SKM-1 (cell line): ENCODE results near the gene FILIP1.
"Not testable (repeated sequence)": the region's sequence is repeated elsewhere in the genome, so short reads cannot be mapped to it uniquely, and the experiment has no call there.

Experiments used
- DNase-seq: peaks from one replicate; lab custom pipeline; 2025; ENCODE audit not compliant: unreplicated experiment; lab: John Stamatoyannopoulos, UW

Gene FILIP1

DNA sequence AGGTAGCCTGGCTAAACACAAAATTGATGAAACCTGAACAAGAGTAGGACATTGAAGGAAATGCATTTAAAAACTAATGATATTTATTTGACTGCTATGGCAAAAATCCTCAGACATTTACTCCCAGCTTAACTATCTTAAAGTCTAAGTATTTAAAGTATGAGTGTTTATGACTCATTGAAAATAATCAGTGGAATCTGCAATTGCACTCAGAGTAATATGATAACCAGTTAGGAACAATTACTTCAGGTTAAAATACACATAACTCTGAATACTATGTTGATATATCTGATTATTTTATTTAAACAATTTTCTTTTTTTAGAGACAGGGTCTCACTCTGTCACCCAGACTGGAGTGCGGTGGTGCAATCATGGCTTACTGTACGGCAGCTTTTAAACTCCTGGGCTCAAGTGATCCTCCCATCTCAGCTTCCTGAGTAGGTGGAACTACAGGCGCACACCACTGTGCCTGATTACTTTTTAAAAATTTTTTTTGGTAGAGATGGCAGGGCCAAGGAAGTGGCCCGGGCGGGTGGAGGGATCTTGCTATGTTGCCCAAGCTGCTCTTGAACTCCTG lies 43.9 kb downstream of the FILIP1 start:
- DNase-seq = no peak

GRCh38 chr6:75446241-75446880 lies 47.2 kb downstream of the FILIP1 start:
- no peak for DNase-seq

DNA sequence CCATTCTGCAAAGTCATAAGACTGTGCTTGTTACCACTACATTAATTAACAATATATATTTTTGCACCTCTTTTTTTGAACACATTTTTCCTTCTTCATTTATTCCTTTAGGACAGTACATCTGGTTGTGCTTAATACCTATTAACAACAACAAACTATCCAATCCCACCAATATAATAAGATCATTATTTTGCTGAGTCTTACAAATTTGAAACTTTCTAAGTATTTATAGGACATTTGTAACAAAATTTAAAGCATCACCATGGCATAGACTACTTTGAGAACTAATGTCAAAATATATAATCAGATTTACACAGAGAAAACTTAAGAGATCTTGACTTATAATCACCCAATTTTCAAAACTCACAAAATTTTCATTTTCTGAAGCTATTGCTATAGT lies 47.9 kb downstream of the FILIP1 start:
- no peak for DNase-seq

DNA sequence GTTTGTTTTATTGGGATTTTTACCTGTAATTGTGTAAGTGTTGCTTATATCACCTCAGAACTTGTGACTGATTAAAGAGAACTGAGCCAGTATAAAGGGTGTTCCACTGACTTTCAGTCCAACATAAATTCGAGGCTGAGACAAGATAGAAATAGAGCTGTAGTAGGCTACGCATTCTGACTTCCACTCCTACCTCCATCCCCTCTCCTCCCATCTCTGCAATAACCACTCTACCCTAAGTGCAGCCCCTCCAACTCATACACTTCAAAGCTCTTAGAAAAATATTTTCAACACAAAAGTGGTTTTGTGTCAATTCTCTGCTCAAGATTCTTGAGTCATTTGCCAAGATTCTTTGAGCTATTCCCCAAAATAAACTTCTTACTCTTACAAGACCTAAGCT lies 48.7 kb downstream of the FILIP1 start:
- no peak for DNase-seq

GRCh38 chr6:75441883-75442282 lies 51.7 kb downstream of the FILIP1 start:
- DNase-seq = not testable (repeated sequence)

DNA sequence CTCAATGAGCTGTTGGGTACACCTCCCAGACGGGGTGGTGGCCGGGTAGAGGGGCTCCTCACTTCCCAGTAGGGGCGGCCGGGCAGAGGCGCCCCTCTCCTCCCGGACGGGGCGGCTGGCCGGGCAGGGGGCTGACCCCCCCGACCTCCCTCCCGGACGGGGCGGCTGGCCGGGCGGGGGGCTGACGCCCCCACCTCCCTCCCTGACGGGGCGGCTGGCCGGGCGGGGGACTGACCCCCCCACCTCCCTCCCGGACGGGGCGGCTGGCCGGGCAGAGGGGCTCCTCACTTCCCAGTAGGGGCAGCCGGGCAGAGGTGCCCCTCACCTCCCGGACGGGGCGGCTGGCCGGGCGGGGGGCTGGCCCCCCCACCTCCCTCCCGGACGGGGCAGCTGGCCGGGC lies 52.1 kb downstream of the FILIP1 start:
- not testable (repeated sequence) for DNase-seq

- DNase-seq = no peak
These were observed 55.0 kb downstream of the FILIP1 start for GRCh38 chr6:75438442-75439116.

DNA sequence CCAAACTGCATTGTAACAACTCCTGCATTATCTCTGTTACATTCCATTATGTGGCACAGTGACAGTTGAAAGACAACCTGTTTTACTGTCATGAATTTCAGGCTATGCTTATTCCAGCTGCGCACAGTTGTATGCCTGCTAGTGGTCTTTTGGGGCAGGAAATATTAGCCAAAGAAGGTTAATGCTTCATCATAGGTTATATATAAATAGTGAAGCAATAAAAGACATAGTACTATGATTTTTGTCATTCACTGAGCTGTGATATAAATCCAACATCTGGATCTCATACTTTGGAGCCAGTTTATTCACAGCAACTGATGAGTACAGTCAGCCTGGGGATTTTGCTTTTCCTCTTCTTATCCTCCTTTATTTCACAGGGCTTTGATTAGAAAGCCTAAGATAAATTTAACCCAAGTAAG lies 55.6 kb downstream of the FILIP1 start:
- no peak for DNase-seq

- DNase-seq = no peak
These were observed 56.1 kb downstream of the FILIP1 start for GRCh38 chr6:75437421-75437891.

GRCh38 chr6:75436869-75437268 lies 56.7 kb downstream of the FILIP1 start:
- DNase-seq = no peak

DNA sequence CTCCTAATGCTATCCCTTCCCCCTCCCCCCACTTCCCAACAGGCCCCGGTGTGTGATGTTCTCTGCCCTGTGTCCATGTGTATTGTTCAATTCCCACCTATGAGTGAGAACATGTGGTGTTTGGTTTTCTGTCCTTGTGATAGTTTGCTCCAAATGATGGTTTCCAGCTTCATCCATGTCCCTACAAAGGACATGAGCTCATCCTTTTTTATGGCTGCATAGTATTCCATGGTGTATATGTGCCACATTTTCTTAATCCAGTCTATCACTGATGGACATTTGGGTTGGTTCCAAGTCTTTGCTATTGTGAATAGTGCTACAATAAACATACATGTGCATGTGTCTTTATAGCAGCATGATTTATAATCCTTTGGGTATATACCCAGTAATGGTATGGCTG lies 60.8 kb downstream of the FILIP1 start:
- not testable (repeated sequence) for DNase-seq

DNA sequence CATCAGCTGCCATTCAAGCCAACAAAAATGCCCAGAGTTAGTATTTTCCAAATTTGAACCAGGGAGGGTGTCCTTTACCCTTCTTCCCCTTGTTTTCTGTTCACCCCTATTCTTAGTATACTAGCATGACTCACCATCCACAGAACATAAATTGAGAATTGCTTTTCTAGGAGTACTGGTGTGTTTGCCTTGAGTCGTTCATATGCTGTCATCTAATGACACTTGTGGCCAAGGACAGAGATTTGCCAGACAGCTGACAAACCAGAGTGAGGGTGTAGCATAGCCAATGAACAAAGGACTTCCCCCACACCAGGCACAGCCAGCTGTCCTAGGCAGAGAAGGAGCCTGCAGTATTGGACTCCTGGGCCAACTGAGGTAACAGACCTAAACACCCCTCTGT lies 62.2 kb downstream of the FILIP1 start:
- DNase-seq = no peak

DNA sequence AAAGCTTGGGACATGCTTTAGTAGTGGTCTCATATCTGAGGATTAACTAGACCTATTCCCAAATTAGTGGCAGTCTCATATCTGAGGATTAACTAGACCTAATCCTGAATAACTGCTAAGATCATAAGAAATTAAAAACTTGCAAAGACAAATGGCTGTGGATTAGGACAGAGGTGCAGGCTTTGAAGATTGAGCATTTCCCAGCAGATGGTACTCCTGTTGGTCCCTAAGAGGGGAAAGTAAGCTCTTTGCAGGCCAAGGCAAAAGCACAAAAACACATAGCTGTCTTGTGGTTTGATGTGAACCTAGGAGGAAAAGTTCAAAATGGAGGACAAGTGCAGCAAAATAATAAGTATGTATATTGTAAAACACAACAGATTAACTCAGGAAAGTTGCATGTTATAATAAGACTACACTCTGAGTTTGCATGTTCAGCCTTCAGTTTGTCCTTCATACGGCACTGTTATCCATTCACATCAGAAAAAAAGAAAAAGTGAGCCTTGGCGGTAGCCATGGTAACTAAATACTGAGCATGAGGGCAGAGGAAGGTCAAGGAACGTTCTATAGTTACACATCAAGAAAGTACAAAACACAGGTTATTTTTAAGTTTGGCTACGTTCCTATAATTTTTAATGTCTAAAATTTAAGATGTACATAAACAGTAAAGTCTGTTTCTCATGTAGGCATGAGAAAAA lies 62.8 kb downstream of the FILIP1 start:
- DNase-seq = no peak

DNA sequence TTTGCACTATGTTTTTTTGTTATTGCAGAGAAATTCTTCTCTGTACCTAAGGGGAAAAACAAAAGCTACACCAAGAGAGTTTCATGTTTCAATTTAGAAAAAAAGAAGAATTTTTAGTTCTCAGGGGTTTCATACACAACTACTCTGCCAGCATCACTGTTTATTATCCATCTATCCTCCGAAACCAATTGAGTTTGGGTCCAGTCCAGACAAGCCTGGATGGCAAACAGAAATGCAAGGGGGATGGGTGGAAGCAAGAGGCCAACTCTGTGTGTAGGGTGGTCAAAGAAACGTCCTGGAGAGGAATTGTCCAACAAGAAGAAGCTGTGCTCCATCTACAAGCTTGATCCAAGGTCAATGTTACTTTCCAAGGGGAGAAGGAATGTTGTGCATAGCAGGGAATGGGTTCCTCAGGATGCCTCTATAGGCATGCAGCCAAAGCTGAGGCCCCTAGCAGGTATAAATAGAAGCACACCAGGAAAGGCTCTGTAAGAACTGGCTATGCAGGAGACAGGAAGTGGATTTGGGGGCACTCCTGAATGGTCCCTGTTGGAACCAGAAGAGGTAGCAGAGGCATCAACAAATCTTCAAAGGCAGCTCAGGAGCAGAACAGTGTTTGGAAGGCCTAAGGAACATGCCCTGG lies 64.4 kb downstream of the FILIP1 start:
- DNase-seq = no peak

DNA sequence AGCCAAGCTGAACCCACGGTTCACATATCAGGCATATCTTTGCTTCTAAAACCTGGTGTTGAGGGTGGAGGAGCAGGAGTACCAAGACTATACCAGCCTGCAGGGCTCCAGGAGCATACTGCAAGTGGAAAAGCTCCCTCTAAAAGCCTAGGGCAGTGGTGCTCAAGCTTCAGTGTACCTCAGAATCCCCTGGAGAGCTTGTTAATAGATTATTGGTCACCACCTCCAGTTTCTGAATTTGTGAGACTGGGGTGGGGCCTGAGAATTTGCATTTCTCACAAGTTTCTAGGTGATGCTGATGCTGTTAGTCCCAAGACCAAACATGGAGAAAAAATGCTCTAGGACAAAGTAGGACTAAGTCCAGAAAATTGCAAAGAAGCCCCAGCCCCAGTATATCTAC lies 65.4 kb downstream of the FILIP1 start:
- DNase-seq = no peak

GRCh38 chr6:75427329-75427728 lies 66.3 kb downstream of the FILIP1 start:
- no peak for DNase-seq

- no peak for DNase-seq
These were observed 68.7 kb downstream of the FILIP1 start for GRCh38 chr6:75424618-75425548.

- no peak for DNase-seq
These were observed 70.2 kb downstream of the FILIP1 start for GRCh38 chr6:75423386-75423785.

DNA sequence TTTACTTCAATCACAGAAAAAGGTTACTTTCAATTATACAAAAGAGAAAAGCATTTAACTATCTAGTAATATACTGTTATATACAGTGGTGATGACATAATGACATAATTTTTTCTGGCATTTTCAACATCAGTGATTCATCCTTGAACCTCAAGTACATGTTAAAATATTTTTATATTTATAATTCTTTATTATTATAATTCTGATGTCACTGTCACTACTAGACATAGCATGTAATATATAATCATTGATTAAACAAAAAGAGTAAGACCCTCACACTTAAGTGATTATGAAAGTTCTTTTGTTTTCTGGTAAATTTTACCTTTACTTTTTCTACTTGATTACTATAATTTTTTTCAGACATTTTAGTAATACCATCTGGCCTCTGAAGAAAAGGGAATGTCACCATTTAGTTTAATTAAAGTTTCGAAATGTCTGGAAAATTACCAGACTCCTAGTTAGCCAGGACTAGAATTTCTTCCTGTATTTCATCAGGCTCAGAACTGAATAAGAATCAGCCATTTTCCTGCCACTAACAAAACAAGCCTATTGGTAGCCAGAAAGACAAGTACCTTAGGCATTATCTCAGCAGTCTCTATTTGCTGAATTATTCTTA lies 71.5 kb downstream of the FILIP1 start:
- DNase-seq = no peak
